Parathyroid adenoma (tissue), 2 donors: ENCODE measurements around the gene C6orf58.

Source experiments
- H2AFZ ChIP-seq: fragments of 300-600 bp; sonication (generic); one replicate; pipeline ENCODE4 v1.7.0; 2017; ENCODE audit warnings: antibody characterized with exemption, mild to moderate bottlenecking
- H3K27ac ChIP-seq: fragments of 300-600 bp; sonication (generic); one replicate; pipeline ENCODE4 v1.7.0; 2017
- H3K27me3 ChIP-seq: fragments of 300-600 bp; sonication (generic); one replicate; pipeline ENCODE4 v1.7.0; 2017; ENCODE audit warnings: low read length; ENCODE audit not compliant: control insufficient read depth, insufficient read depth
- H3K36me3 ChIP-seq: fragments of 300-600 bp; sonication (generic); one replicate; pipeline ENCODE4 v1.7.0; 2017; ENCODE audit warnings: low read length; ENCODE audit not compliant: control insufficient read depth, insufficient read depth
- H3K4me1 ChIP-seq: fragments of 300-600 bp; sonication (generic); one replicate; pipeline ENCODE4 v1.7.0; 2017; ENCODE audit warnings: control low read depth
- H3K4me2 ChIP-seq: fragments of 300-600 bp; sonication (generic); one replicate; pipeline ENCODE4 v1.7.0; 2017; ENCODE audit warnings: low read length
- H3K4me3 ChIP-seq: fragments of 300-600 bp; sonication (generic); one replicate; pipeline ENCODE4 v1.7.0; 2017; ENCODE audit warnings: low read depth, low read length
- H3K79me2 ChIP-seq: fragments of 300-600 bp; sonication (generic); one replicate; pipeline ENCODE4 v1.7.0; 2017; ENCODE audit warnings: control low read depth
- H3K9ac ChIP-seq: fragments of 300-600 bp; sonication (generic); one replicate; pipeline ENCODE4 v1.7.0; 2017; ENCODE audit warnings: mild to moderate bottlenecking
- H3K9me3 ChIP-seq: fragments of 300-600 bp; sonication (generic); one replicate; pipeline ENCODE4 v1.7.0; 2017; ENCODE audit warnings: low read length; ENCODE audit not compliant: control insufficient read depth
- CTCF ChIP-seq: fragments of 300-600 bp; sonication (generic); IDR thresholded peaks from one replicate; pipeline ENCODE4 v1.7.0; 2017; ENCODE audit warnings: antibody characterized with exemption, mild to moderate bottlenecking
- donor health status: primary hyperparathyroidism.

Gene C6orf58

DNA sequence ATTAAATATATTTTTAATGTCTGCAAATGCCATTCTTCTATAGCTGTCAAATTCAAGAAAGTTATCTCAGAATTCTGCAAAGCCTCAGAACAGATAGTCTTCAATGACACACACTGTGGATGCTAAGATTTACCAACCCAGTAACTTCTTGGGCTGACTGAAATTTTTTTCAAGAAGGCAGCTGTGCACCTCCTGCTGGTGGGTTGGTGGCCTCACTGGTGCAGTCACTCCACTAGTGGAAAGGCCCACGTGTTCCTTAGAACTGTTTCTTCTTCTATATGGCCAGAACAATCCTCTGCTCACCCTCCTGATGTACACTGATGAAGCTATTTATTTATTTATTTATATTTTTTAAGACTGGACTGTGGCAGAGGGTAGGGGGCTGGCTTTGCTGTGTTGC is 29.8 kb upstream of the C6orf58 start:
- Histone ChIP-seq H3K9me3 (no peaks in the 10 kb centered on the region), H2AFZ (no peak overlapping the region)

DNA sequence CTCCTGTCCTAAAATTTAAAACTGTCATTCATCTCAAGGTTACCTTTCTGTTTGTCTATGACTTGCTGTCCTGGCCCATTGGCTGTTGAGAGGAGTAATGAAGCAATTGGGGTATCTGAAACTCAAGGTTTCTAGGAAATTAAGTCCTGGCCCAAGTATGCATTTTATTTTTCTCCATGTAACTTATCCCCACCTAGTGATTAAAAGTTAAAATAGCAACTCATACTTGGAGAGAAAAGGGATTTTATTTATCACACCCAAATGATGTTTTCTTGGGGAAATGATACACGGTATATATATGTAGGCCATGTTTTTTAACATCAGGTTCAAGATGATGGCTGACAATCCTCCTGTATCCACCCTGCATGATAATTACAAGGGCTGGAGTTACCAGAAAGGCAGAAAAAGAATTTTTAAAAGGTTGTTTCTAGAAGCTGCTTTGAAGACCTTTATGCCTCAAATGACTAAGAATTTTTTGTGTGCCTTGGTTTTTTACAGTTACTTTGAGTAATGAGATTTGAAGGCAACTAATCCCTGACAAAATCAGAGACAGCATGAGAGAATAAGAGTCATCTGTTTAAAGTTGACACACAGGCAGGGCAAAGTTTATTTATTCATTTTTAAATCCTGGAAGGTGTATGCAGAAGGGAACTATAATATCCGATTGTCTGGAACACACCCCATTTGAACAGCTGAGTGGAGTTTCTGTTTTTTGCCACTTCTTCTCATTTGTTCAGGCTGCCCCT is 28.9 kb upstream of the C6orf58 start:
- Histone ChIP-seq H3K4me1 (no peaks in the 10 kb centered on the region), H3K36me3 (no peaks in the 10 kb centered on the region), H2AFZ (no peak overlapping the region), H3K4me3 (no peak overlapping the region), H3K4me2 (no peak overlapping the region), H3K9ac (no peak overlapping the region), H3K27ac (no peak overlapping the region), H3K79me2 (no peaks in the 10 kb centered on the region), H3K27me3 (no peaks in the 10 kb centered on the region), H3K9me3 (no peaks in the 10 kb centered on the region)
- TF ChIP-seq CTCF = no peak

More for the DNA sequence above, 29.8 kb upstream of the C6orf58 start:
- Histone ChIP-seq H3K79me2 (no peaks in the 10 kb centered on the region), H3K27ac (no peak overlapping the region), H3K9ac (no peak overlapping the region), H3K4me3 (no peak overlapping the region), H3K4me2 (no peak overlapping the region), H3K36me3 (no peaks in the 10 kb centered on the region), H3K27me3 (no peaks in the 10 kb centered on the region), H3K4me1 (no peaks in the 10 kb centered on the region)
- no peak for TF ChIP-seq CTCF

DNA sequence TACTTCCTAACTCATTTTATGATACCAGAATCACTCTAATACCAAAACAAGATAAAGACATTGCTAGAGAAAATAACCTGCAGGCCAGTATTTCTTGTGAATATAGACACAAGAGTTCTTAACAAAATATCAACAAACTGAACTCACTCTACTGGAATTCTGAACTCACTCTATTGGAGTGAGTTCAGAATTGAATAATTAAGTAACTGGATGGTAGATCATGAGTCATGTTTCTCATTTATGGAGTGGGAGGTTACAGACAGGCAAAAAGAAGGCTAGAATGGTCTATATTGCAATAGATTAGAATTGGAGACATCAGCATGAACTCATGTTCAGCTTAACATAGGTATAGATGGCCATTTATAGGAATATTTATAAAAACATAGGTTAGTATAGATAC is 26.6 kb upstream of the C6orf58 start:
- Histone ChIP-seq H3K79me2 (no peaks in the 10 kb centered on the region), H3K4me1 (no peaks in the 10 kb centered on the region), H3K27ac (no peak overlapping the region), H3K4me2 (no peak overlapping the region), H3K9me3 (no peaks in the 10 kb centered on the region), H3K9ac (no peak overlapping the region), H2AFZ (no peak overlapping the region), H3K36me3 (no peaks in the 10 kb centered on the region), H3K4me3 (no peak overlapping the region), H3K27me3 (no peaks in the 10 kb centered on the region)
- no peak for TF ChIP-seq CTCF

- Histone ChIP-seq H3K27me3 (no peaks in the 10 kb centered on the region), H3K4me3 (no peak overlapping the region), H3K36me3 (no peaks in the 10 kb centered on the region), H3K4me2 (no peak overlapping the region), H2AFZ (no peak overlapping the region), H3K9me3 (no peaks in the 10 kb centered on the region), H3K9ac (no peak overlapping the region), H3K27ac (no peak overlapping the region), H3K4me1 (no peaks in the 10 kb centered on the region), H3K79me2 (no peaks in the 10 kb centered on the region)
- TF ChIP-seq CTCF = no peak
Observed at GRCh38 chr6:127554435-127555006, 22.5 kb upstream of the C6orf58 start.

GRCh38 chr6:127561660-127562059 is 15.3 kb upstream of the C6orf58 start:
- no peaks in the 10 kb centered on the region for H3K27me3 ChIP-seq
- H3K79me2 ChIP-seq = no peaks in the 10 kb centered on the region
- no peak overlapping the region for H3K4me2 ChIP-seq
- no peaks in the 10 kb centered on the region for H3K9me3 ChIP-seq
- no peaks in the 10 kb centered on the region for H3K36me3 ChIP-seq
- H3K9ac ChIP-seq = no peak overlapping the region
- TF ChIP-seq CTCF = no peak
- H3K4me3 ChIP-seq = no peak overlapping the region
- H2AFZ ChIP-seq = no peak overlapping the region
- no peak overlapping the region for H3K27ac ChIP-seq
- no peaks in the 10 kb centered on the region for H3K4me1 ChIP-seq
